ENCODE data around the gene KSR1.

KSR1 gene

GRCh38 chr17:27473748-27474609 lies 17.7 kb downstream of the KSR1 start:
- peak; percentile 89 for DNase-seq (ENCODE audit: low spot score)

GRCh38 chr17:27475070-27475673 lies 18.9 kb downstream of the KSR1 start:
- peak; percentile 67 for DNase-seq (ENCODE audit: low spot score)

- no peak for DNase-seq (ENCODE audit: low spot score)
These were observed 20.0 kb downstream of the KSR1 start for GRCh38 chr17:27475981-27476895.

GRCh38 chr17:27477050-27477888 lies 21.0 kb downstream of the KSR1 start:
- no peak for DNase-seq (ENCODE audit: low spot score)

- DNase-seq (ENCODE audit: low spot score) = no peak
These were observed 21.9 kb downstream of the KSR1 start for GRCh38 chr17:27477971-27478684.

DNA sequence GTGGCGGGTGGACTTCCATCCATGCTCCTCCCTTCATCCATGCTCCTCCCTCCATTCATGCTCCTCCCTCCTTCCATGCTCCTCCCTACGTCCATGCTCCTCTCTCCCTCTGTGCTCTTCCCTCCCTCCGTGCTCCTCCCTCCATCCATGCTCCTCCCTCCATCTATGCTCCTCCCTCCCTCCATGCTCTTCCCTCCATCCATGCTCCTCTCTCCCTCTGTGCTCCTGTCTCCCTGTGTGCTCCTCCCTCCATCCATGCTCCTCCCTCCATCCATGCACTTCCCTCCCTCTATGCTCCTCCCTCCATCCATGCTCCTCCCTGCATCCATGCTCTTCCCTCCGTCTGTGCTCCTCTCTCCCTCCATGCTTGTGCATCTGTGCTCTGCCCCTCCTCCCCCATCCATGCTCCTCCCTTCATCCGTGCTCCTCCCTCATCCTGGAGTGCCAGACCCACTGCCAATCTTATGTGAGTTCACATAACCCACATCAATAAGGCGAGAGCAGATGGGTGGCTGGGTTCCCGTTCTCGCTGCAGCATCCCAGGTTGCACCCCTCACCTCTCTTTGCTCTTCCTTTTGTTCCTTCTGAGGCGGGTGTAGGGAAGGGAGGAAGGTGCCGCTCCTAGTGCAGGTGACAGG lies 22.8 kb downstream of the KSR1 start:
- DNase-seq (ENCODE audit: low spot score) = no peak

DNA sequence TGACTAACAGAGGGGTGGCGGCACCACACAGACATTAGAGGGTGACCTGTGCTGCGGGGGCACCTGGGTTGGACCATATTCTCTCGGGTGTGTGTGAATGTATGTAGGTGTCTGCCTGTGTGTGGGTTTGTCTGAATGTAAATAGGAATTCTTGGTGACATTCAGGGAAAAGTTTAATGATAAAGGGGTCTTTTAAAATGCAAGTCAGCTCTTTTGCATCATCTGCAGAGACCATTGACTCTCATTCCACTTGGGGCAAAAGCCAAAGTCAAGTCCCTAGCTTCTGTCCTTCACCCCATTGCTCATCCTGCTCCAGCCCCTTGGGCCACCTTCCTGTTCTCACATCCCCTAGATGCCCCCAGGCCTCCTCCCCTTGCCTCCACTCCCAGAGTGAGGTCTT lies 23.6 kb downstream of the KSR1 start:
- no peak for DNase-seq (ENCODE audit: low spot score)

GRCh38 chr17:27480699-27481098 lies 24.5 kb downstream of the KSR1 start:
- no peak for DNase-seq (ENCODE audit: low spot score)

DNA sequence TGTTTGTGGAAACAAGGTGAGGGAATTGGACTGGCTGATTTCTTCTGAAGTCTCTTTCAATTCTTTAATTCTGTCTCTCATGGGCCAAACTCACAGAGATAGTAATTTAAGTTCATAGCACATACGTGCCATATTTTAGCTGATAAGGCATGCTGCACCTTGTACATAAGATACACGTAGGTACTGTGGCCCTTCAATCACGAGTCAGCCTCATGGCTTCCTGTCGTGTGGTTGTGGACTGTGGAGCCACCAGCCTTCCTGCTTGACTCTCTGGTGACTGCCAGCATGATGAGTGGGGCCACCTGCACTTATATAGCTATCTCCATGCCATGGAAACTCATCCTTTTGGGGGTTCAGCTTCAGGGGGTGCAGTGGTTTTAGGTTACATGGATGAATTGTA lies 25.1 kb downstream of the KSR1 start:
- DNase-seq (ENCODE audit: low spot score) = peak; percentile 66

DNA sequence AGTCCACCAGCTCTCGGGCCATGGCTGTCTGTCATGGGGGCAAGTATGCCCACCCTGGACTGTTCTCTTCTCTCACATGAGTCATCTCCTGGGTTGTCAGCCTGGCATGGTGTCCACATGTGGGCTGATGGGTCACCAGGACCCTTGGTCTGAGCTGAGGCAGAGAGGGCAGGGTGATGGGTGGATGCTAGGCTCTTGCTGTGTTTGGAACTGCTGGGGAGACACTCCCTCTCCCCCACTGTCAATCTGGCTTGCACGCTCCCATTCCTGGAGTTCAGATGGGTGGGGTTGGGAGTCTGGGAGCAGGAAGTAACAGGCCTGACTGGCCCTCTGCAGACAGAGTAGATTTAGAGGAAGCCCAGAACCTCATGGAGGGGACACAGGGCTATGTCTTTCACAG lies 28.9 kb downstream of the KSR1 start:
- no peak for DNase-seq (ENCODE audit: low spot score)

- no peak for DNase-seq (ENCODE audit: low spot score)
These were observed 29.7 kb downstream of the KSR1 start for GRCh38 chr17:27485716-27486495.

GRCh38 chr17:27486741-27487140 lies 30.5 kb downstream of the KSR1 start:
- no peak for DNase-seq (ENCODE audit: low spot score)

GRCh38 chr17:27488231-27488630 lies 32.0 kb downstream of the KSR1 start:
- DNase-seq (ENCODE audit: low spot score) = no peak

DNA sequence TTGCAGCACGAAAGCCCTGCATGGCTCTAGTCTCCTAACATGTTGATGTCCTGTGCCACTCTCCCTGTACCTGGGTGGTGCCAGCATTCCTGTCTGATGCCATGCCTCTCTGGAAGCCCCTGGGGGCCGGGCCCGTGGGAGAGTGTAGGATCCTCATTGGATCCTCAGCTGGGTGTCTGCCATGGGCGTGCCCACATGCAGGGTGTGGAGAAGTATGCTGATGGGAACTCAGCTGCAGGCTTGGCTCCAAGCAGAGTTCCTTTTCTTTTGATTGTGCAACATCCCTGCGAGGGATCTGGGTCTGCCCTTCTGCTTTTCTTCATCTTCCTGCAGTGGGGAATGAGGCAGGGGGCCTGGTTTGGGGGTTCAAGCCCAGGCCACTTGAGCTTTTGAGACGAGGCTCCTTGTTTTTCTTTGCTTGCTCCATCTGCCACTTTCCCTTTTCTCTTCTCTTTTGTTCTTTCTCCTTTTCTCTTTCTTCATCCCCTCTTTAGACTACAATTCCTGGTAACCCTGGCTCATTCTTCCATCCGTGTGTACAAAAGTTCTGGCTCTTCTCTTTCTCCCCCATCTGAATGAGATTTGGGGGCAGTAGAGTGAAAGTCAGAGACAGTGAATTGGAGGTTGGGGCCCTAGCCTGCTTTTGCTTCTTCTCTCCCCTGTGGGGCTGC lies 32.9 kb downstream of the KSR1 start:
- no peak for DNase-seq (ENCODE audit: low spot score)

- DNase-seq (ENCODE audit: low spot score) = no peak
These were observed 34.1 kb downstream of the KSR1 start for GRCh38 chr17:27490391-27490790.

DNA sequence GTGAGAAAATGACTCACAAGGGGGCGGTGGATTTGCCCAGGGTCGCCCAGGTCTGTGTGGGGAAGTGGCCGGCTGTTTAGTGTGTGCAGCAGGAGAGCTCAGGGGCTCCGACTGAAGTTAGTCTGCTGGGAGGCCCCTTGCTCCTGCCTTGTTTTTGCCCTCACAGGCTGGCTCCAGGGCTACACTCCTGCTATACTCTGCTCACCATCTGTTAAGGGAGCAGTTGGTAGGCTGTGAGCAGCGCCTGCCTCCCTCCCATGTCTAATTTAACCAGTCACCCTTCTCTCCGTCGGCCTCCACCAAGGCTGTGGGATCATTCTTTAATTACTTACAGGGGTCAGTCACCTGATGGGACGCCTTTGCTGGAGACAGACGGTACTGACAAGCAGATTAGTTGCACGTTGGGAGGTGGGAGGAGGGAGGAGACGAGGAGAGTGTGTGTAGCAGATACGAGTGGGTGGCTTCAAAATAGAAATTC lies 35.5 kb downstream of the KSR1 start:
- no peak for DNase-seq (ENCODE audit: low spot score)

DNA sequence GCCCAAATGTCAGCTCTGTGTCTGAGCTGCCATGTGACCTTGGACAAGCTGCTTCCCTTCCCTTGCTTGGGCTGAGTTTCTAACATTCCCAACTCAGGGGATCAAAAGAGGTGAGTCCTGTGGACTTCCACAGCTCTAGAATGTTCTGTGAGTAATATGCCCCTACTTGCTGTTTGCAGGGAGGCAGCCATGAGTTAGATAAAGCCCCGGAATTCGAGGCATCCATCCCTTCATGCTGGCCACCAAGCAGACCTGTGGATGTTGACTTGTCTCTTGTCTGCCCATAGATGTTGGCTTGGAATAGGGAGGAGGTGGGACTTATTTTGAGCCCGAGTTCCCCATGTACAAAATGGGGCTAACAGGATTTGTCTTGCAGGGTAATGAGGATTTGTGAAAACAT lies 36.2 kb downstream of the KSR1 start:
- DNase-seq (ENCODE audit: low spot score) = no peak

GRCh38 chr17:27493088-27493487 lies 36.8 kb downstream of the KSR1 start:
- no peak for DNase-seq (ENCODE audit: low spot score)

Data from activated CD4-positive, alpha-beta T cell treated with anti-CD3 and anti-CD28 coated beads, Interleukin-2, Interleukin-4, amounts not matched to agents 100 ng/mL and 50 ng/mL, durations not matched to agents 16 hours and 8 hours (primary cell).